HepG2 (cell line): Measurements from ENCODE around the gene PRR12. TPM values are rescaled to one million over a fixed set of nuclear protein-coding genes. Genes with fewer than 3 reads are reported as not detected.
A peak's percentile ranks its signal among the peaks of the same experiment; 100 is the strongest.

Experiments used
- ATAC-seq: fragments of 200-7000 bp; cut with Tn5 transposase; 3 replicates; pipeline ENCODE4 v1.9.1; 2020; ENCODE audit warnings: mild to moderate bottlenecking, moderate library complexity
- BruUV-seq: library from RNA; stranded (reverse); fragments of 400-500 nt; replicated peaks from 2 replicates; lab custom pipeline; 2021; lab: Mats Ljungman, UMichigan
- CTCF ChIA-PET: fragments of 300-600 bp; formaldehyde crosslinking; extraction: SDS; loops from one replicate; lab custom pipeline; 2021; ENCODE audit warnings: low total read pairs, inconsistent platforms, low intra/inter-chr PET ratio; lab: Yijun Ruan, JAX
- POLR2A ChIA-PET: fragments of 350-600 bp; sonication (Branson Sonifier 250); formaldehyde crosslinking; loops from one replicate; lab custom pipeline; 2020; ENCODE audit warnings: antibody characterized with exemption, inconsistent platforms; lab: Yijun Ruan, JAX
- DNase-seq: peaks from one replicate; pipeline ENCODE4 v3.0.0-alpha.2; 2015; ENCODE audit warnings: low spot score
- FAIRE-seq: peaks from 3 replicates; lab custom pipeline; 2011; peaks lifted over from hg19 to GRCh38; lab: Jason Lieb, UNC
- H2AFZ ChIP-seq: one replicate; pipeline ENCODE4 v1.6.1; 2011; ENCODE audit warnings: low read length, inconsistent platforms
- H3K27ac ChIP-seq: fragments of 300-600 bp; 3 replicates; pipeline ENCODE4 v1.8.0; 2011; ENCODE audit warnings: mixed run types, mild to moderate bottlenecking, mixed read lengths, low read length, inconsistent platforms; ENCODE audit not compliant: insufficient read depth; ENCODE audit errors: extremely low read length
- H3K27me3 ChIP-seq, 2 experiments: fragments of 200-600 bp in 1 of 2; 2 replicates in 1 of 2; 3 replicates in 1 of 2; pipeline versions ENCODE4 v1.6.0 to v1.8.0; 2011; ENCODE audit warnings: low read length in 2 of 2, mild to moderate bottlenecking in 2 of 2, moderate library complexity in 2 of 2, inconsistent platforms in 1 of 2; ENCODE audit not compliant: insufficient read depth in 2 of 2, control insufficient read depth in 1 of 2
- H3K36me3 ChIP-seq, 2 experiments: fragments of 200-600 bp in 1 of 2; replicated peaks in 1 of 2; 2 replicates in 1 of 2; 3 replicates in 1 of 2; pipeline versions ENCODE4 v1.5.1 to v1.8.0; 2011; ENCODE audit warnings: low read length in 2 of 2, inconsistent platforms in 1 of 2; ENCODE audit not compliant: insufficient read depth in 2 of 2, control insufficient read depth in 1 of 2
- H3K4me1 ChIP-seq: 2 replicates; pipeline ENCODE4 v1.5.1; 2012; ENCODE audit warnings: low read length, inconsistent platforms; ENCODE audit not compliant: insufficient read depth
- H3K4me2 ChIP-seq: 2 replicates; pipeline ENCODE4 v1.6.0; 2011; ENCODE audit warnings: low read depth, low read length, inconsistent platforms
- H3K4me3 ChIP-seq, 3 experiments: fragments of 200-600 bp in 1 of 3; sonication (generic), shearing (Covaris generic) in 1 of 3; replicated peaks in 1 of 3; 2 replicates each; pipeline ENCODE4 v1.5.1; 2011 to 2016; ENCODE audit warnings: low read length in 3 of 3, inconsistent platforms in 2 of 3, low read depth in 2 of 3, mild to moderate bottlenecking in 2 of 3, control low read depth in 1 of 3, mixed read lengths in 1 of 3; ENCODE audit not compliant: insufficient read depth in 1 of 3
- H3K79me2 ChIP-seq: one replicate; pipeline ENCODE4 v1.6.1; 2011; ENCODE audit warnings: low read length, inconsistent platforms; ENCODE audit not compliant: insufficient read depth
- H3K9ac ChIP-seq: 2 replicates; pipeline ENCODE4 v1.6.0; 2011; ENCODE audit warnings: mild to moderate bottlenecking, low read depth, low read length, inconsistent platforms; ENCODE audit not compliant: insufficient read depth
- H3K9me3 ChIP-seq: 2 replicates; pipeline ENCODE4 v1.5.1; 2012; ENCODE audit warnings: mild to moderate bottlenecking, low read length
- H4K20me1 ChIP-seq: 2 replicates; pipeline ENCODE4 v1.6.0; 2011; ENCODE audit warnings: inconsistent platforms, mild to moderate bottlenecking, low read length, moderate library complexity; ENCODE audit not compliant: insufficient read depth
- GATAD1 ChIP-seq: IDR thresholded peaks from 2 replicates; pipeline ENCODE4 v1.6.1; 2016; ENCODE audit warnings: missing genetic modification reagents, missing compliant biosample characterization
- GPBP1L1 ChIP-seq: sonication (generic); formaldehyde crosslinking; IDR thresholded peaks from 2 replicates; pipeline ENCODE4 v1.5.0; 2020; ENCODE audit warnings: mild to moderate bottlenecking, missing genetic modification reagents
- MBD4 ChIP-seq: IDR thresholded peaks from 2 replicates; pipeline ENCODE4 v1.6.1; 2012; ENCODE audit warnings: low read length, inconsistent platforms, borderline replicate concordance
- MZF1 ChIP-seq: sonication (generic); formaldehyde crosslinking; IDR thresholded peaks from 2 replicates; pipeline ENCODE4 v1.8.1; 2023; ENCODE audit warnings: mild to moderate bottlenecking, missing genetic modification reagents, borderline replicate concordance
- NFE2L2 ChIP-seq: fragments of 150-350 bp; IDR thresholded peaks from 2 replicates; pipeline ENCODE4 v1.6.1; 2014; ENCODE audit warnings: low read length
- SMAD1 ChIP-seq: sonication (generic); formaldehyde crosslinking; IDR thresholded peaks from 2 replicates; pipeline ENCODE4 v1.4.0; 2020; ENCODE audit warnings: missing genetic modification reagents, low read depth, mild to moderate bottlenecking, borderline replicate concordance
- SNAPC2 ChIP-seq: sonication (generic); formaldehyde crosslinking; IDR thresholded peaks from 2 replicates; pipeline ENCODE4 v1.8.1; 2022; ENCODE audit warnings: mild to moderate bottlenecking, missing genetic modification reagents
- ZEB1 ChIP-seq: IDR thresholded peaks from 2 replicates; pipeline ENCODE4 v1.6.1; 2012; ENCODE audit warnings: mild to moderate bottlenecking, low read depth, inconsistent platforms; ENCODE audit not compliant: insufficient replicate concordance
- ZNF24 ChIP-seq: fragments of 450-650 bp; IDR thresholded peaks from 2 replicates; pipeline ENCODE4 v1.6.1; 2017; ENCODE audit warnings: antibody characterized with exemption, mild to moderate bottlenecking
- ZNF34 ChIP-seq: sonication (generic); formaldehyde crosslinking; IDR thresholded peaks from 2 replicates; pipeline ENCODE4 v1.4.0; 2020; ENCODE audit warnings: mild to moderate bottlenecking, missing genetic modification reagents, borderline replicate concordance
- ZNF441 ChIP-seq: sonication (generic); formaldehyde crosslinking; IDR thresholded peaks from 2 replicates; pipeline ENCODE4 v1.7.0; 2021; ENCODE audit warnings: missing genetic modification reagents, borderline replicate concordance
- ZNF749 ChIP-seq: sonication (generic); formaldehyde crosslinking; IDR thresholded peaks from 2 replicates; pipeline ENCODE4 v1.8.0; 2022; ENCODE audit warnings: mild to moderate bottlenecking, missing genetic modification reagents, moderate library complexity, borderline replicate concordance
- ZSCAN22 ChIP-seq: sonication (generic); formaldehyde crosslinking; IDR thresholded peaks from 2 replicates; pipeline ENCODE4 v1.4.0; 2020; ENCODE audit warnings: mild to moderate bottlenecking, missing genetic modification reagents
- ZSCAN29 ChIP-seq: sonication (generic); formaldehyde crosslinking; conservative IDR thresholded peaks from 2 replicates; pipeline ENCODE4 v1.4.0; 2020; ENCODE audit warnings: mild to moderate bottlenecking, missing genetic modification reagents
- WGBS: methylation state at CpG from one replicate; pipeline ENCODE4 v1.1.6; 2017; ENCODE audit warnings: low lambda C conversion rate; 5-methylcytosine and 5-hydroxymethylcytosine counted together
- in situ Hi-C: cut with HindIII; loops from 2 replicates; pipeline ENCODE4 v1.10.0; 2017; ENCODE audit warnings: low pct_unique_long_range_greater_than_20kb; ENCODE audit not compliant: extremely low pct_ligation_motif_present
- intact Hi-C: fragments of 100-400 bp; cut with micrococcal nuclease; formaldehyde crosslinking; loops from one replicate; pipeline ENCODE4 v1.10.0; 2022; ENCODE audit not compliant: unreplicated experiment
- polyA plus RNA-seq, 8 experiments: library from polyadenylated mRNA; depleted of rRNA in 3 of 8; stranded (reverse) in 7 of 8; unstranded in 1 of 8; fragments of >200 nt; fragmentation: Illumina TruSeq in 4 of 8; extraction: Trizol in 4 of 8; gene quantifications; 2 replicates each; pipeline versions ENCODE4 v1.2.1 to v1.2.3, GENCODE V29; 2011 to 2016; ENCODE audit warnings: low read depth in 4 of 8, missing spikeins in 1 of 8, mixed read lengths in 1 of 8; ENCODE audit not compliant: insufficient read depth in 1 of 8
- total RNA-seq, 5 experiments: library from RNA; depleted of rRNA; stranded (reverse); fragments of >200 nt; fragmentation: Illumina TruSeq; extraction: Trizol; gene quantifications; 2 replicates each; pipeline ENCODE4 v1.2.3, GENCODE V29; 2016; ENCODE audit warnings: low read depth in 1 of 5
- TF ChIP-seq, protein P1 (sequence below): IDR thresholded peaks from 2 replicates; pipeline ENCODE4 v1.6.1; 2016; ENCODE audit warnings: mild to moderate bottlenecking, missing biosample characterization, missing genetic modification reagents
- TF ChIP-seq, protein P2 (sequence below): sonication (generic); formaldehyde crosslinking; IDR thresholded peaks from 2 replicates; pipeline ENCODE4 v1.9.0; 2022; ENCODE audit warnings: missing genetic modification reagents, mild to moderate bottlenecking, borderline replicate concordance

Gene PRR12
- total and polyA plus RNA-seq, 2 of the 13 experiments (the other 11 are each of a cell fraction or from before 2014, with no cell fraction given), result 0.62 to 1.5 TPM

DNA sequence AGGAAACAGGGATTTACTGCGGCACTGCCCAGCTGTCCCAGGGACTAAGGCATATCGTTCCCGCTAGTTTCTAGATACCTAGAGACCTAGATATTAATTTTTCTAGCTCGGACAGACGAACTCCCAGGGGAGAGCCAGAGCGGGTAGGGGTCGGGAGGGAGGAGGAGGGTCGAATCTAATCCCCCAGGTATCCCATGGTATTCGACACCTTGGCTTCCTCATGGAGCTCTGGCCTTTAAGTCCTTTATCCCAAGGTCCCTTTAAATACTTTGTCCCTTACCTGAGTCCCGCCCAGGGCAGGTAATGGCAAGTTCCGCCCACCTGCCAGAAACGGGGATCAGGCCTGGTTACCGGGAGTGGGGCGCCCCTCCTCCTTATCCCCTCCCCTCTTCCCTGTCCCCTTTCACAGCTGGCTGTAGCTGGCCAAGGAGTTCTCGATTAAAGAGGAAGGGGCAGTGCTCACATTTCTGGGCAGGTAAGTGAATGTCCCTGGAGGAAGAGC, 9.9 kb upstream of the PRR12 start, which contains the start of gene PRRG2:
Gene PRRG2, plus strand, starts transcription at position 310 of the 502 bp plus-strand sequence. CDS start 1,904 bp downstream, outside the sequence.
- POLR2A ChIA-PET, result interaction anchor here (1.0 to 3.7 kb wide), 10 partner anchors 10 to 102 kb away, joined by 3 to 22 read pairs (median 10); partner anchors contain the start of genes FCGRT, PRR12, RPS11 and RRAS
- H4K20me1 ChIP-seq, result no peaks in the 10 kb centered on the region
- no peaks in the 10 kb centered on the region for H3K36me3 ChIP-seq
- H3K4me3 ChIP-seq, result peak within 1 kb of the TSS; percentile 75 to 94 (median 88)
- CTCF ChIA-PET, result interaction anchor here (2.8 kb wide), 1 partner anchor 11 kb away, joined by 8 read pairs; no protein-coding TSS in a partner anchor
- in situ Hi-C loops, result no loop called here
- H3K9ac ChIP-seq, result peak within 1 kb of the TSS; percentile 94
- peaks cover 0 to 5% of the 10 kb centered on the region in 2 experiments; a peak in 1 of 5 replicates for H3K27me3 ChIP-seq
- DNase-seq, result no peak
- peak within 1 kb of the TSS; percentile 88 for H3K4me2 ChIP-seq
- ATAC-seq, result no peak
- no peak for FAIRE-seq
- H3K9me3 ChIP-seq, result no peaks in the 10 kb centered on the region
- no TSS peak for BruUV-seq
- H2AFZ ChIP-seq, result peak within 1 kb of the TSS; percentile 97
- 57% methylated on average over 14 of the region's 15 CpGs for WGBS
- H3K79me2 ChIP-seq, result peaks cover 37% of the 10 kb centered on the region
- H3K4me1 ChIP-seq, result peaks cover 38% of the 10 kb centered on the region
- peak within 1 kb of the TSS; percentile 61 for H3K27ac ChIP-seq
- intact Hi-C loops, result loop anchor here (2.0 kb wide), 1 partner anchor 96 kb away; the partner anchor contains the start of gene PRMT1
- 0 out of 2 replicates have a peak, but pooled peaks have one; percentile 33 for TF ChIP-seq ZSCAN29 (CRISPR knock-in tag)
- TF ChIP-seq ZNF749 (CRISPR knock-in tag), result no peak
- TF ChIP-seq GPBP1L1 (CRISPR knock-in tag), result no peak
- TF ChIP-seq, protein P1, sequence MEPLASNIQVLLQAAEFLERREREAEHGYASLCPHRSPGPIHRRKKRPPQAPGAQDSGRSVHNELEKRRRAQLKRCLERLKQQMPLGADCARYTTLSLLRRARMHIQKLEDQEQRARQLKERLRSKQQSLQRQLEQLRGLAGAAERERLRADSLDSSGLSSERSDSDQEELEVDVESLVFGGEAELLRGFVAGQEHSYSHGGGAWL (CRISPR knock-in tag), result no peak
- TF ChIP-seq, protein P2, sequence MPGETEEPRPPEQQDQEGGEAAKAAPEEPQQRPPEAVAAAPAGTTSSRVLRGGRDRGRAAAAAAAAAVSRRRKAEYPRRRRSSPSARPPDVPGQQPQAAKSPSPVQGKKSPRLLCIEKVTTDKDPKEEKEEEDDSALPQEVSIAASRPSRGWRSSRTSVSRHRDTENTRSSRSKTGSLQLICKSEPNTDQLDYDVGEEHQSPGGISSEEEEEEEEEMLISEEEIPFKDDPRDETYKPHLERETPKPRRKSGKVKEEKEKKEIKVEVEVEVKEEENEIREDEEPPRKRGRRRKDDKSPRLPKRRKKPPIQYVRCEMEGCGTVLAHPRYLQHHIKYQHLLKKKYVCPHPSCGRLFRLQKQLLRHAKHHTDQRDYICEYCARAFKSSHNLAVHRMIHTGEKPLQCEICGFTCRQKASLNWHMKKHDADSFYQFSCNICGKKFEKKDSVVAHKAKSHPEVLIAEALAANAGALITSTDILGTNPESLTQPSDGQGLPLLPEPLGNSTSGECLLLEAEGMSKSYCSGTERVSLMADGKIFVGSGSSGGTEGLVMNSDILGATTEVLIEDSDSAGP, result peak; percentile 57
- TF ChIP-seq GATAD1, result no peak
- TF ChIP-seq ZNF441 (CRISPR knock-in tag), result no peak
- TF ChIP-seq ZNF24, result no peak
- peak; percentile 44 for TF ChIP-seq ZEB1
- TF ChIP-seq SNAPC2 (CRISPR knock-in tag), result no peak
- TF ChIP-seq SMAD1, result 0 out of 2 replicates have a peak, but pooled peaks have one; percentile 2
- no peak for TF ChIP-seq NFE2L2
- TF ChIP-seq ZSCAN22 (CRISPR knock-in tag), result 0 out of 2 replicates have a peak, but pooled peaks have one; percentile 57
- TF ChIP-seq MZF1 (CRISPR knock-in tag), result no peak
- TF ChIP-seq MBD4, result no peak
- 0 out of 2 replicates have a peak, but pooled peaks have one; percentile 33 for TF ChIP-seq ZNF34 (CRISPR knock-in tag)
- TF ChIP-seq, all 625 proteins: peak for 6
